SK-N-SH (cell line): Measurements from ENCODE around the gene DDX50. TPM values are rescaled to one million over a fixed set of nuclear protein-coding genes. Genes with fewer than 3 reads are reported as not detected.

Experiments used
- CTCF ChIA-PET: fragments of 300-600, 350-600 bp; formaldehyde crosslinking; extraction: SDS; loops from one replicate; lab custom pipeline; 2021; lab: Yijun Ruan, JAX
- POLR2A ChIA-PET: fragments of 350-600 bp; sonication (Branson Sonifier 250); formaldehyde crosslinking; extraction: SDS; loops from one replicate; lab custom pipeline; 2020; ENCODE audit warnings: antibody characterized with exemption, inconsistent platforms; lab: Yijun Ruan, JAX
- DNase-seq: peaks from one replicate; pipeline ENCODE4 v3.0.0; 2012
- H2AFZ ChIP-seq: fragments of 200-600 bp; sonication (generic); 2 replicates; pipeline ENCODE4 v1.8.1; 2016; ENCODE audit warnings: antibody characterized with exemption, mild to moderate bottlenecking, low read depth
- H3F3A ChIP-seq: fragments of 200-600 bp; sonication (generic); replicated peaks from 2 replicates; pipeline ENCODE3; 2016; ENCODE audit warnings: antibody characterized with exemption, mild to moderate bottlenecking; ENCODE audit not compliant: insufficient read depth
- H3K27ac ChIP-seq, 2 experiments: fragments of 200-500 bp in 1 of 2; fragments of 200-600 bp in 1 of 2; sonication (Bioruptor generic) in 1 of 2; sonication (generic), shearing (Covaris generic) in 1 of 2; 2 replicates each; pipeline versions ENCODE4 v1.5.1 to v1.6.1; 2014 to 2016; ENCODE audit warnings: low read depth in 2 of 2, inconsistent platforms in 1 of 2, low read length in 1 of 2, mild to moderate bottlenecking in 1 of 2, mixed read lengths in 1 of 2
- H3K27me3 ChIP-seq: fragments of 200-600 bp; sonication (generic), shearing (Covaris generic); 2 replicates; pipeline ENCODE4 v1.6.1; 2016; ENCODE audit warnings: mixed run types; ENCODE audit not compliant: insufficient read depth
- H3K36me3 ChIP-seq, 2 experiments: fragments of 200-500 bp in 1 of 2; fragments of 200-600 bp in 1 of 2; sonication (Bioruptor generic) in 1 of 2; sonication (generic) in 1 of 2; replicated peaks in 1 of 2; 2 replicates each; pipeline versions ENCODE3 to v1.5.1; 2014 to 2016; ENCODE audit warnings: low read length in 1 of 2, mild to moderate bottlenecking in 1 of 2; ENCODE audit not compliant: insufficient read depth in 2 of 2, control insufficient read depth in 1 of 2
- H3K4me1 ChIP-seq, 2 experiments: fragments of 200-500 bp in 1 of 2; fragments of 200-600 bp in 1 of 2; sonication (Bioruptor generic) in 1 of 2; sonication (generic), shearing (Covaris generic) in 1 of 2; 2 replicates each; pipeline versions ENCODE4 v1.5.1 to v1.6.1; 2014 to 2016; ENCODE audit warnings: low read depth in 1 of 2, low read length in 1 of 2, mixed run types in 1 of 2; ENCODE audit not compliant: insufficient read depth in 2 of 2, control insufficient read depth in 1 of 2
- H3K4me2 ChIP-seq: fragments of 200-600 bp; sonication (generic), shearing (Covaris generic); 2 replicates; pipeline ENCODE4 v1.6.1; 2017; ENCODE audit warnings: mixed run types
- H3K4me3 ChIP-seq, 2 experiments: fragments of 200-500 bp in 1 of 2; fragments of 200-600 bp in 1 of 2; sonication (Bioruptor generic) in 1 of 2; sonication (generic), shearing (Covaris generic) in 1 of 2; 2 replicates each; pipeline versions ENCODE4 v1.5.1 to v1.8.1; 2014 to 2016; ENCODE audit warnings: low read depth in 2 of 2, inconsistent platforms in 1 of 2, low read length in 1 of 2, mild to moderate bottlenecking in 1 of 2, mixed read lengths in 1 of 2, moderate library complexity in 1 of 2
- H3K79me2 ChIP-seq: fragments of 200-600 bp; sonication (generic); 2 replicates; pipeline ENCODE4 v1.8.1; 2017; ENCODE audit warnings: mild to moderate bottlenecking; ENCODE audit not compliant: insufficient read depth
- H3K9ac ChIP-seq: fragments of 200-600 bp; sonication (generic); 2 replicates; pipeline ENCODE4 v1.6.1; 2017; ENCODE audit warnings: mixed run types
- H3K9me2 ChIP-seq: fragments of 200-600 bp; sonication (generic); 2 replicates; pipeline ENCODE4 v1.6.1; 2017; ENCODE audit warnings: mixed run types
- H3K9me3 ChIP-seq: fragments of 200-600 bp; sonication (generic); 2 replicates; pipeline ENCODE4 v1.6.1; 2017; ENCODE audit warnings: mixed run types, mild to moderate bottlenecking, moderate library complexity
- H4K20me1 ChIP-seq: fragments of 200-600 bp; sonication (generic); 2 replicates; pipeline ENCODE4 v1.6.1; 2017; ENCODE audit warnings: mild to moderate bottlenecking, mixed run types; ENCODE audit not compliant: insufficient read depth
- CHD2 ChIP-seq: fragments of 150-350 bp; IDR thresholded peaks from 2 replicates; pipeline ENCODE4 v1.6.1; 2018; ENCODE audit warnings: low read length; ENCODE audit not compliant: partially characterized antibody
- EP300 ChIP-seq, 2 experiments: IDR thresholded peaks; 2 replicates each; pipeline versions ENCODE4 v1.4.0 to v1.6.1; 2012; ENCODE audit warnings: borderline replicate concordance in 1 of 2, low read depth in 1 of 2, low read length in 1 of 2
- EZH2phosphoT487 ChIP-seq: fragments of 200-600 bp; sonication (generic); IDR thresholded peaks from 2 replicates; pipeline ENCODE4 v1.6.1; 2017; ENCODE audit warnings: low read depth, mixed run types, mild to moderate bottlenecking, antibody characterized with exemption, moderate library complexity, borderline replicate concordance
- FOSL2 ChIP-seq: IDR thresholded peaks from 2 replicates; pipeline ENCODE4 v1.4.0; 2012; ENCODE audit warnings: low read depth, mild to moderate bottlenecking, moderate library complexity, borderline replicate concordance
- GATA2 ChIP-seq: sonication (generic); formaldehyde crosslinking; IDR thresholded peaks from 2 replicates; pipeline ENCODE4 v1.5.0; 2020; ENCODE audit warnings: mild to moderate bottlenecking, missing genetic modification reagents
- IRF3 ChIP-seq: fragments of 150-350 bp; IDR thresholded peaks from 2 replicates; pipeline ENCODE4 v1.6.1; 2016; ENCODE audit warnings: mild to moderate bottlenecking, low read depth, low read length
- MAX ChIP-seq: IDR thresholded peaks from 2 replicates; pipeline ENCODE4 v1.4.0; 2012; ENCODE audit warnings: low read depth
- MEF2A ChIP-seq: IDR thresholded peaks from 2 replicates; pipeline ENCODE4 v1.4.0; 2012; ENCODE audit warnings: low read depth, borderline replicate concordance
- MXI1 ChIP-seq: IDR thresholded peaks from 2 replicates; pipeline ENCODE4 v1.6.1; 2012; ENCODE audit warnings: mild to moderate bottlenecking, low read depth, low read length, improper control_type of control experiment
- NRF1 ChIP-seq: IDR thresholded peaks from 2 replicates; pipeline ENCODE4 v1.6.1; 2012; ENCODE audit warnings: low read depth, mild to moderate bottlenecking, low read length
- PBX3 ChIP-seq: IDR thresholded peaks from 2 replicates; pipeline ENCODE4; 2012
- POLR2AphosphoS5 ChIP-seq: IDR thresholded peaks from 2 replicates; pipeline ENCODE4 v1.6.1; 2012; ENCODE audit warnings: low read depth, low read length
- RAD21 ChIP-seq: IDR thresholded peaks from 2 replicates; pipeline ENCODE4 v1.6.1; 2012; ENCODE audit warnings: mild to moderate bottlenecking, low read length
- TAF1 ChIP-seq: IDR thresholded peaks from 2 replicates; pipeline ENCODE4 v1.6.1; 2012; ENCODE audit warnings: low read depth, mild to moderate bottlenecking, low read length, moderate library complexity, borderline replicate concordance
- TCF12 ChIP-seq: IDR thresholded peaks from 2 replicates; pipeline ENCODE4 v1.4.0; 2012
- USF1 ChIP-seq: IDR thresholded peaks from 2 replicates; pipeline ENCODE4 v1.4.0; 2012; ENCODE audit warnings: low read depth, borderline replicate concordance
- YY1 ChIP-seq: IDR thresholded peaks from 2 replicates; pipeline ENCODE4 v1.4.0; 2012; ENCODE audit warnings: low read depth, mild to moderate bottlenecking
- WGBS: methylation state at CpG from one replicate; pipeline ENCODE4 v1.1.6; 2017; ENCODE audit warnings: low lambda C conversion rate; 5-methylcytosine and 5-hydroxymethylcytosine counted together
- polyA plus RNA-seq, 3 experiments: library from polyadenylated mRNA; depleted of rRNA; stranded (reverse); fragments of >200 nt; gene quantifications; 2 replicates each; pipeline ENCODE4 v1.2.3, GENCODE V29; 2012

The DDX50 gene
- polyA plus RNA-seq, 1 of the 3 experiments (the other 2 are of a cell fraction) = 33.5 TPM

- H3K79me2 ChIP-seq = no peaks in the 10 kb centered on the region
- H3K4me3 ChIP-seq = no peak overlapping the region
- TF ChIP-seq MEF2A (no peak), EP300 (IDR thresholded peaks at IDR 0.05; ENCODE audit: borderline replicate concordance in 1 of 2, low read depth in 1 of 2, low read length in 1 of 2) (no peak), TAF1 (no peak), POLR2AphosphoS5 (no peak)
- TF ChIP-seq, all 33 proteins: peak for 0
- Histone ChIP-seq H3K9ac (no peak overlapping the region), H3K27ac (no peak overlapping the region), H3K27me3 (no peaks in the 10 kb centered on the region), H4K20me1 (no peaks in the 10 kb centered on the region), H3K9me2 (no peaks in the 10 kb centered on the region), H3K36me3 (no peaks in the 10 kb centered on the region), H3F3A (no peaks in the 10 kb centered on the region), H3K9me3 (no peaks in the 10 kb centered on the region), H2AFZ (no peak overlapping the region), H3K4me1 (no peaks in the 10 kb centered on the region), H3K4me2 (no peak overlapping the region)
- ChIA-PET CTCF (interaction anchor here (1.8 kb wide), 1 partner anchor 18 kb away, joined by 6 read pairs; no protein-coding TSS in a partner anchor), POLR2A (no interaction called here)
- DNase-seq = no peak
- 91% methylated on average over 4 of the region's 4 CpGs for WGBS
Observed at GRCh38 chr10:68880181-68880580, 20.9 kb upstream of the DDX50 start.

- Histone ChIP-seq H4K20me1 (no peaks in the 10 kb centered on the region), H3K27ac (no peak overlapping the region), H3K4me1 (peaks cover 0 to 2% of the 10 kb centered on the region in 2 experiments; a peak in 2 of 4 replicates), H3K9me2 (no peaks in the 10 kb centered on the region), H3K9me3 (no peaks in the 10 kb centered on the region), H3K4me3 (no peak overlapping the region), H3K36me3 (no peaks in the 10 kb centered on the region), H3K27me3 (no peaks in the 10 kb centered on the region), H3F3A (peaks cover 8% of the 10 kb centered on the region), H3K79me2 (no peaks in the 10 kb centered on the region)
- 99% methylated on average over 2 of the region's 2 CpGs for WGBS
- CTCF ChIA-PET = interaction anchor here (1.2 to 1.4 kb wide), 2 partner anchors 344 to 682 kb away, joined by 3 read pairs; no protein-coding TSS in a partner anchor
- no peak for DNase-seq
- TF ChIP-seq GATA2 (CRISPR knock-in tag) (no peak), IRF3 (no peak), CHD2 (no peak), YY1 (no peak), MXI1 (no peak), RAD21 (no peak), EZH2phosphoT487 (no peak), NRF1 (no peak), USF1 (no peak), MAX (no peak), POLR2AphosphoS5 (no peak), TAF1 (no peak), PBX3 (no peak), FOSL2 (no peak), TCF12 (no peak)
- TF ChIP-seq, all 33 proteins: peak for 0
- H3K9ac ChIP-seq = no peak overlapping the region
- POLR2A ChIA-PET = no interaction called here
- no peak overlapping the region for H2AFZ ChIP-seq
- no peak overlapping the region for H3K4me2 ChIP-seq
Observed at GRCh38 chr10:68895041-68895440, 6.1 kb upstream of the DDX50 start.
